Kidney epithelial cell (primary cell): ENCODE results near the gene CEP350. TPM values are rescaled to one million over a fixed set of nuclear protein-coding genes. Genes with fewer than 3 reads are reported as not detected.

Source experiments
- DNase-seq: peaks from one replicate; pipeline ENCODE4 v3.0.0-alpha.2; 2010; ENCODE audit warnings: low read depth
- H3K27me3 ChIP-seq: 2 replicates; pipeline ENCODE4 v1.6.0; 2011; ENCODE audit warnings: low read length; ENCODE audit not compliant: control insufficient read depth, insufficient read depth
- H3K36me3 ChIP-seq: 2 replicates; pipeline ENCODE4 v1.5.1; 2011; ENCODE audit warnings: low read length; ENCODE audit not compliant: control insufficient read depth, insufficient read depth
- H3K4me3 ChIP-seq: 2 replicates; pipeline ENCODE4 v1.5.1; 2011; ENCODE audit warnings: low read depth, mild to moderate bottlenecking, control low read depth, low read length
- CTCF ChIP-seq: IDR thresholded peaks from 2 replicates; pipeline ENCODE4 v1.5.1; 2011; ENCODE audit warnings: mild to moderate bottlenecking, moderate library complexity, low read length, control low read depth, inconsistent platforms; ENCODE audit not compliant: insufficient read depth, poor library complexity, severe bottlenecking
- total RNA-seq: library from RNA; depleted of rRNA; stranded (reverse); fragments of >200 nt; gene quantifications from 2 replicates; pipeline ENCODE4 v1.2.3, GENCODE V29; 2015

The CEP350 gene
- total RNA-seq, 1 donor from 2014 or later: 24.9 TPM

GRCh38 chr1:180141381-180141934 lies 186.8 kb downstream of the CEP350 start:
- no peak for DNase-seq
- Histone ChIP-seq H3K36me3 (no peaks in the 10 kb centered on the region), H3K27me3 (no peaks in the 10 kb centered on the region), H3K4me3 (no peak overlapping the region)
- no peak for TF ChIP-seq CTCF

- Histone ChIP-seq H3K36me3 (no peaks in the 10 kb centered on the region), H3K4me3 (no peak overlapping the region), H3K27me3 (no peaks in the 10 kb centered on the region)
- DNase-seq: no peak
- no peak for TF ChIP-seq CTCF
Observed at GRCh38 chr1:180143359-180143758, 188.7 kb downstream of the CEP350 start.

- Histone ChIP-seq H3K4me3 (no peak overlapping the region), H3K27me3 (no peaks in the 10 kb centered on the region), H3K36me3 (no peaks in the 10 kb centered on the region)
- no peak for DNase-seq
- no peak for TF ChIP-seq CTCF
Observed at GRCh38 chr1:180144659-180145357, 190.2 kb downstream of the CEP350 start.

GRCh38 chr1:180145446-180145845 lies 190.8 kb downstream of the CEP350 start:
- H3K27me3 ChIP-seq: no peaks in the 10 kb centered on the region
- H3K36me3 ChIP-seq: no peaks in the 10 kb centered on the region
- DNase-seq: no peak
- H3K4me3 ChIP-seq: no peak overlapping the region
- no peak for TF ChIP-seq CTCF

- Histone ChIP-seq H3K4me3 (no peak overlapping the region), H3K36me3 (no peaks in the 10 kb centered on the region), H3K27me3 (no peaks in the 10 kb centered on the region)
- TF ChIP-seq CTCF: no peak
- DNase-seq: no peak
Observed at GRCh38 chr1:180150982-180151381, 196.4 kb downstream of the CEP350 start.

GRCh38 chr1:180151508-180151907 lies 196.9 kb downstream of the CEP350 start:
- H3K36me3 ChIP-seq: no peaks in the 10 kb centered on the region
- TF ChIP-seq CTCF: no peak
- DNase-seq: no peak
- no peak overlapping the region for H3K4me3 ChIP-seq
- no peaks in the 10 kb centered on the region for H3K27me3 ChIP-seq
